Fibroblast of villous mesenchyme (primary cell): ENCODE data around the gene LRP1B. TPM values are rescaled to one million over a fixed set of nuclear protein-coding genes. Genes with fewer than 3 reads are reported as not detected.

Source experiments
- DNase-seq: peaks from one replicate; pipeline ENCODE4 v3.0.0-alpha.2; 2010; ENCODE audit warnings: low read depth
- H3K4me3 ChIP-seq: 2 replicates; pipeline ENCODE4 v1.5.1; 2011; ENCODE audit warnings: low read depth, mild to moderate bottlenecking, low read length
- total RNA-seq: library from RNA; depleted of rRNA; stranded (reverse); fragments of >200 nt; gene quantifications from 2 replicates; pipeline ENCODE4 v1.2.3, GENCODE V29; 2012
- TF ChIP-seq, protein P1 (sequence below): IDR thresholded peaks from 2 replicates; pipeline ENCODE4 v1.5.1; 2012; ENCODE audit warnings: low read depth, mild to moderate bottlenecking, low read length; ENCODE audit not compliant: insufficient read depth

The LRP1B gene
- total RNA-seq, 1 donor: 2.2 TPM

DNA sequence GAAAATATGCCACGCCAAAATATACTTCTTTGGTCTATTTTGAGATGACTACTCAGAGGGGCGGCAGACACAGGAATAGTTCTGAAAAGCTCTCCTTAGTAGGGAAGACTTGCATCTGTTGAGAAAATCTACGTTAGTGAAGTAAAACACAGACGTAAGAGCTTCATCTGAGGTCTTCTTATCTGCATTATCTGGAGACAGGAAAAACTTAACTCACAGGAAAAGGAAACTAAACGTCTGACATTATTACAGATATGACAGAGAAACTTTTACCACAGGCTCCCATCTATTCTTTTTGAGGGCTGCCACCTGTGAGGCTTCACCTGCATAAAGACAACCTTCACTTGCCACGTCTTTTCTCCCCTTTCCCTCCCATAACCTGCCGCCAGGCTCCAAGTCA lies 1295.7 kb downstream of the LRP1B start:
- DNase-seq: no peak
- TF ChIP-seq, protein P1, sequence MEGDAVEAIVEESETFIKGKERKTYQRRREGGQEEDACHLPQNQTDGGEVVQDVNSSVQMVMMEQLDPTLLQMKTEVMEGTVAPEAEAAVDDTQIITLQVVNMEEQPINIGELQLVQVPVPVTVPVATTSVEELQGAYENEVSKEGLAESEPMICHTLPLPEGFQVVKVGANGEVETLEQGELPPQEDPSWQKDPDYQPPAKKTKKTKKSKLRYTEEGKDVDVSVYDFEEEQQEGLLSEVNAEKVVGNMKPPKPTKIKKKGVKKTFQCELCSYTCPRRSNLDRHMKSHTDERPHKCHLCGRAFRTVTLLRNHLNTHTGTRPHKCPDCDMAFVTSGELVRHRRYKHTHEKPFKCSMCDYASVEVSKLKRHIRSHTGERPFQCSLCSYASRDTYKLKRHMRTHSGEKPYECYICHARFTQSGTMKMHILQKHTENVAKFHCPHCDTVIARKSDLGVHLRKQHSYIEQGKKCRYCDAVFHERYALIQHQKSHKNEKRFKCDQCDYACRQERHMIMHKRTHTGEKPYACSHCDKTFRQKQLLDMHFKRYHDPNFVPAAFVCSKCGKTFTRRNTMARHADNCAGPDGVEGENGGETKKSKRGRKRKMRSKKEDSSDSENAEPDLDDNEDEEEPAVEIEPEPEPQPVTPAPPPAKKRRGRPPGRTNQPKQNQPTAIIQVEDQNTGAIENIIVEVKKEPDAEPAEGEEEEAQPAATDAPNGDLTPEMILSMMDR: no peak
- no peak overlapping the region for H3K4me3 ChIP-seq

DNA sequence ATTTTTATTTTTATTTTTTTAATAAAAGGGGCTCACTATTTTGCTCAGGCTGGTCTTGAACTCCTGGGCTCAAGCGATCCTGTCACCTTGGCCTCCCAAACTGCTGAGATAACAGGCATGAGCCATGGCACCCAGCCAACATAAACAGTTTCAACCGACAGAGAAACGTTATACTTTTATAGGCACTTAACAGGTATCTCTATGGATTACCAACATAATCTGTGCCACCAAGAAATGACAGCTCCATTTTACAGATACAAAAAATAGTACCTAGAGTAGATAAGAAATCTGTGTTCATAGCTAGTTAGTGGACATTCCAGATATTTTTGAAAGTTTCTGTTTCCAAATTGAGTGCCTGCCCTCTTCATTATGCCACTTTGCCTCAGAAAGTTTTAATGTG lies 1316.7 kb downstream of the LRP1B start:
- no peak for DNase-seq
- no peak overlapping the region for H3K4me3 ChIP-seq
- TF ChIP-seq, protein P1: no peak

DNA sequence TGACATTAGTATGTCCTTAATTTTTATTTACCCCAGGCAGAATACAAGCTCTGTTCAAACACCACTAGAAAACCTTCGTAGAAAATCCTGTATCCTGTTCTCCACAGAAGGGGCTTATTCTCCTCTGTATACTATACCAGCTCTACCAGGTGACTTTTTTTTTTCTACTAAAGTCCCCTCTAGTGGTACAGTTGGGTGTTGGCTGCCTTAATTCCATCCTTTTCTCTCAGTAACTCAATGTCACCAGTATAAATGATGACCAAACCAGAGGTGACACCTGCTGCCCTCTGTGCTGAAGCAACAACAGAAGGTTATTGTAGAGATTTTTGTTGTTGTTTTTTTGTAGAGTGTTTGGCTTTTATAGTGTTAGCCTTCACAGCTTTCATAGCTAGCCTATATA lies 1322.0 kb downstream of the LRP1B start:
- TF ChIP-seq, protein P1: no peak
- H3K4me3 ChIP-seq: no peak overlapping the region
- DNase-seq: no peak

DNA sequence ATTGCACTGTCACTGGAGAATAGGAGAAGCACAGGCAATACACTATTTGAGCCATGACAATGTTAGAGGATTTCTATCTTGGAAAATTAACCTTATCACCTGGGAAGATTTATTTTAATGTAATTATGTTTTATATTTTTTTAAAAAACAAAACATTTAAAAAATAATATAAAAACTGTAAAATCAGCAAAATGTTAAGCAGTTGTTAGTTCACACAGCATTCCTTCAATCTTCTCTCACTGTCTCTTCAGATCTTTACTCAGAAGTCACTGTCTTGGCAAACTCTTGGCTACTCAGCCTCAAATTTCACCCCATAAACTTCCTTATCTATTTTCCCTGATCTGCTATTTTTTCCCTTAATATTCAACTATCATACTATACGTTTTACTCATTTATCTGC lies 1322.6 kb downstream of the LRP1B start:
- TF ChIP-seq, protein P1: no peak
- no peak for DNase-seq
- H3K4me3 ChIP-seq: no peak overlapping the region

DNA sequence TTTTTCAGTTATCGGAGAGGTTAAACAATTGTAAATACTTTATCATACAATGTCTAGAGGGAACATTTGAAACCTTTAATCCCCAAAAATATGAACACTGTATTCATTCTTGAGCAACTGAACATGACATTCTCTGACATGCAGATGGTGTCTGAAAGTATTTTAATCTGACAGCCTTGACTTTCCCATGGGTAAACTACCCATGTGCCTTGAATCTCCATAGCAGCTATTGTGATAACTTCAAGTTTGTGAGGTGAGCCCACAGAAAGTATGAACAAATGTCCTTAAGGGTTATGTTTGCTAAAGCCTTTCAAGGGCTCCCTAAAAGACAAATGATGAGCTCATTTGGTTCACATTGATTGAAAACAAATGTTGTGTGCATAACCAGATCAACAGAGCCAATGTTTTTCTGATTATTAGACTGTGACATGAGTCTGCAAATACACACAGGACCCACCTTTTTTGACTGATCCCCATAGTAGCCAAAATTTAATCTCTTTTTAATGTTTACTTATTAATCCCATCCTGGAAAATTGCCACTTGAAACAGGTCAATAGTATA lies 1326.0 kb downstream of the LRP1B start:
- no peak for DNase-seq
- no peak overlapping the region for H3K4me3 ChIP-seq
- TF ChIP-seq, protein P1: no peak

DNA sequence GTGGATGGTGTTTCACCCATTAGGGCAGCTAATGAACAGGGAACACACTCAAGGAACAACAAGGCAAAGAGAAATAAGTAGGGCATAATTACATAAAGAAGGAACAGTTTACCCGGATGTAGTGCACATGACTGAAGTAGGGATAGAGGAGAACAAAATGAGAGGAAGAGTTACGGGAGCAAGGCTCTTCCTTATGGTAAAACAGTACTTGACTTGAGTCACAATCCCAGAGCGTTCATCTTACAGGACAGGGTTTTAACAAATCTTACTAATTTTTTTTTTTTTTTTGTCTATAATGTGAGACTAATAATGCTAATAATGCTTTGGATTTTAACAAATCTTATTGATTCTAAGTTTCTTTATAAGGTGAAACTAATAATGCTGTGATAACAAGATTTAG lies 1329.5 kb downstream of the LRP1B start:
- H3K4me3 ChIP-seq: no peak overlapping the region
- DNase-seq: no peak
- TF ChIP-seq, protein P1: no peak

GRCh38 chr2:140797718-140798117 lies 1333.1 kb downstream of the LRP1B start:
- TF ChIP-seq, protein P1: no peak
- DNase-seq: no peak
- no peak overlapping the region for H3K4me3 ChIP-seq
